OCI-LY1 (cell line): Measurements from ENCODE around the gene SYNDIG1.

Experiments used
- H2AFZ ChIP-seq: fragments of 200-600 bp; sonication (generic), shearing (Covaris generic); 2 replicates; pipeline ENCODE4 v1.6.0; 2014; ENCODE audit warnings: antibody characterized with exemption, mild to moderate bottlenecking, low read length
- H3F3A ChIP-seq: fragments of 200-600 bp; sonication (generic), shearing (Covaris generic); 2 replicates; pipeline ENCODE4 v1.6.0; 2014; ENCODE audit warnings: mild to moderate bottlenecking, antibody characterized with exemption, low read length, moderate library complexity; ENCODE audit not compliant: insufficient read depth
- H3K27ac ChIP-seq: fragments of 200-600 bp; sonication (generic); 2 replicates; pipeline ENCODE4 v1.5.1; 2014; ENCODE audit warnings: low read length, mixed run types, mild to moderate bottlenecking, low read depth; ENCODE audit not compliant: poor library complexity, severe bottlenecking
- H3K27me3 ChIP-seq: fragments of 200-600 bp; sonication (generic); 2 replicates; pipeline ENCODE4 v1.6.0; 2014; ENCODE audit warnings: antibody characterized with exemption, mild to moderate bottlenecking, low read length, moderate library complexity; ENCODE audit not compliant: insufficient read depth
- H3K36me3 ChIP-seq: fragments of 200-600 bp; sonication (generic); 2 replicates; pipeline ENCODE4 v1.6.1; 2014; ENCODE audit warnings: mild to moderate bottlenecking, antibody characterized with exemption, low read length, moderate library complexity, mixed read lengths; ENCODE audit not compliant: insufficient read depth
- H3K4me1 ChIP-seq: fragments of 200-600 bp; sonication (generic); 2 replicates; pipeline ENCODE4 v1.5.1; 2014; ENCODE audit warnings: mild to moderate bottlenecking, low read length, moderate library complexity; ENCODE audit not compliant: insufficient read depth, severe bottlenecking
- H3K4me2 ChIP-seq: fragments of 200-600 bp; sonication (generic), shearing (Covaris generic); 2 replicates; pipeline ENCODE4 v1.6.1; 2014; ENCODE audit warnings: low read length
- H3K4me3 ChIP-seq: fragments of 200-600 bp; sonication (generic); 2 replicates; pipeline ENCODE4 v1.5.1; 2014; ENCODE audit warnings: low read length, low read depth, mild to moderate bottlenecking, mixed read lengths; ENCODE audit not compliant: poor library complexity, severe bottlenecking
- H3K79me2 ChIP-seq: fragments of 200-600 bp; shearing (Covaris generic); 2 replicates; pipeline ENCODE4 v1.6.1; 2016; ENCODE audit warnings: mixed run types, low read length, mixed read lengths; ENCODE audit not compliant: insufficient read depth
- H3K9ac ChIP-seq: fragments of 200-600 bp; sonication (generic), shearing (Covaris generic); 2 replicates; pipeline ENCODE4 v1.6.1; 2014; ENCODE audit warnings: mild to moderate bottlenecking, low read length, mixed read lengths
- H3K9me2 ChIP-seq: fragments of 200-600 bp; sonication (generic), shearing (Covaris generic); 2 replicates; pipeline ENCODE4 v1.6.1; 2014; ENCODE audit warnings: low read depth, mild to moderate bottlenecking, low read length, mixed read lengths
- H3K9me3 ChIP-seq: fragments of 200-600 bp; shearing (Covaris generic); 2 replicates; pipeline ENCODE4 v1.6.1; 2014; ENCODE audit warnings: low read length, mixed read lengths
- H4K20me1 ChIP-seq: fragments of 200-600 bp; sonication (generic), shearing (Covaris generic); 2 replicates; pipeline ENCODE4 v1.6.0; 2016; ENCODE audit warnings: mild to moderate bottlenecking, low read length; ENCODE audit not compliant: insufficient read depth
- CTCF ChIP-seq: fragments of 200-600 bp; sonication (generic), shearing (Covaris generic); IDR thresholded peaks from 2 replicates; pipeline ENCODE4 v1.5.1; 2017; ENCODE audit warnings: mild to moderate bottlenecking, antibody characterized with exemption, low read length, moderate library complexity, mixed read lengths
- EZH2 ChIP-seq: fragments of 200-600 bp; sonication (generic), shearing (Covaris generic); IDR thresholded peaks from 2 replicates; pipeline ENCODE4 v1.8.0; 2017; ENCODE audit warnings: borderline replicate concordance, mixed run types, mild to moderate bottlenecking, antibody characterized with exemption, low read length, moderate library complexity, mixed read lengths

Gene SYNDIG1

GRCh38 chr20:24504331-24505285 lies 35.2 kb downstream of the SYNDIG1 start:
- H3K4me2 ChIP-seq: no peak overlapping the region
- H3K27ac ChIP-seq: no peak overlapping the region
- no peaks in the 10 kb centered on the region for H3K36me3 ChIP-seq
- no peak overlapping the region for H3K9ac ChIP-seq
- H3K4me3 ChIP-seq: no peak overlapping the region
- no peaks in the 10 kb centered on the region for H3K9me3 ChIP-seq
- H3K27me3 ChIP-seq: no peaks in the 10 kb centered on the region; the same call in 1 of the 2 replicates
- H3K79me2 ChIP-seq: no peaks in the 10 kb centered on the region
- no peaks in the 10 kb centered on the region for H3F3A ChIP-seq
- H3K4me1 ChIP-seq: no peaks in the 10 kb centered on the region
- no peaks in the 10 kb centered on the region for H4K20me1 ChIP-seq
- no peak for TF ChIP-seq EZH2
- TF ChIP-seq CTCF: no peak
- H3K9me2 ChIP-seq: no peaks in the 10 kb centered on the region
- H2AFZ ChIP-seq: no peak overlapping the region

- Histone ChIP-seq H3K9me2 (no peaks in the 10 kb centered on the region), H3K79me2 (no peaks in the 10 kb centered on the region), H4K20me1 (no peaks in the 10 kb centered on the region), H3K4me1 (no peaks in the 10 kb centered on the region), H3K9me3 (no peaks in the 10 kb centered on the region), H3K4me3 (no peak overlapping the region), H3F3A (no peaks in the 10 kb centered on the region), H3K27me3 (no peaks in the 10 kb centered on the region; the same call in 1 of the 2 replicates), H3K9ac (no peak overlapping the region), H3K27ac (no peak overlapping the region), H3K4me2 (no peak overlapping the region), H2AFZ (no peak overlapping the region), H3K36me3 (no peaks in the 10 kb centered on the region)
- TF ChIP-seq CTCF (no peak), EZH2 (no peak)
These were observed 36.7 kb downstream of the SYNDIG1 start for GRCh38 chr20:24506146-24506545.

- no peaks in the 10 kb centered on the region for H3F3A ChIP-seq
- H3K9me3 ChIP-seq: no peaks in the 10 kb centered on the region
- H3K4me2 ChIP-seq: no peak overlapping the region
- H2AFZ ChIP-seq: no peak overlapping the region
- H3K36me3 ChIP-seq: no peaks in the 10 kb centered on the region
- H3K9ac ChIP-seq: no peak overlapping the region
- H3K27me3 ChIP-seq: no peaks in the 10 kb centered on the region; the same call in 1 of the 2 replicates
- no peaks in the 10 kb centered on the region for H3K4me1 ChIP-seq
- H3K27ac ChIP-seq: no peak overlapping the region
- no peak overlapping the region for H3K4me3 ChIP-seq
- no peaks in the 10 kb centered on the region for H4K20me1 ChIP-seq
- no peak for TF ChIP-seq EZH2
- no peak for TF ChIP-seq CTCF
- no peaks in the 10 kb centered on the region for H3K9me2 ChIP-seq
- no peaks in the 10 kb centered on the region for H3K79me2 ChIP-seq
These were observed 37.3 kb downstream of the SYNDIG1 start for GRCh38 chr20:24506696-24507095.
